ENCODE data around the gene RHEX.

- TF ChIP-seq CTCF (IDR thresholded peaks at IDR 0.05; ENCODE audit: low read length) (no peak), EZH2 (optimal IDR thresholded peaks at IDR 0.05; ENCODE audit: low read depth, low read length) (no peak)
Measured at GRCh38 chr1:206082831-206083695, 30.1 kb downstream of the RHEX start.
